Activated CD4-positive, CD25-positive, alpha-beta regulatory T cell treated with anti-CD3 and anti-CD28 coated beads, Interleukin-2, amount 50 U/mL, for 72 hours (primary cell): ENCODE measurements around the gene RRH.
"Not testable (repeated sequence)": the region's sequence is repeated elsewhere in the genome, so short reads cannot be mapped to it uniquely, and the experiment has no call there.

ENCODE experiments used
- DNase-seq: peaks from one replicate; pipeline ENCODE4 v3.0.0; 2021

Gene RRH

DNA sequence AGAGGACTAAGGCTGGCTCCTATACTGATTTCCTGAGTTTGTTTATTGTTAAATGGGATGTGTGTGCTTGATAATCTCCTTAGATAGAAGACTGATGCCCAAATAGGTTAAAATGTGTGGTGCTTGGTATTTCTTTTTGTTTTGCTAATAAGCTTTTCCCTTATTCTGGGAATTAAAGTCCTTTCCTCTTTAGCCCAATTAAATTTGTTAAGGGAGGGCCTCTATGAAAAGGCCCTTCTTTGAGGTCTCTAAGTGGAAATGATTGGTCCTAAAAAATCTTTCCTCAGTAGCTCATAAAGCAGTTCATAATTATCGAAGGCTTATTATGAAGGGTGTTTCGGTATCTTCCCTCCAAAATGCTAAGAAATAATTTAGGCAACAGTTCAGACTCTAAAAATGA is at the start of gene RRH:
TSS of gene RRH (plus strand) at position 301 of the 400 bp plus-strand sequence. CDS start at position 357, 56 bp downstream.
- no peak for DNase-seq

DNA sequence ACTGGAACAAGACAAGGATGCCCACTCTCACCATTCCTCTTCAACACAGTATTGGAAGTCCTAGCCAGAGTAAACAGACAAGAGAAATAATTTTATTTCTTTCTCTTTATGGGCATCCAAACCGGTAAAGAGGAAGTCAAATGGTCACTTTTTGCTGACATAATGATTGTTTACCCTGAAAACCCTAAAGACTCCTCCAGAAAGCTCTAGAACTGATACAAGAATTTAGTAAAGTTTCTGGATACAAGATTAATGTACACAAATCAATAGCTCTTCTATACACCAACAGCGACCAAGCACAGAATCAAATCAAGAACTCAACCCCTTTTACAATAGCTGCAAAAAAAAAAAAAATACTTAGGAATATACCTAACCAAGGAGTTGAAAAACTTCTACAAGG is 45.7 kb upstream of the RRH start:
- not testable (repeated sequence) for DNase-seq

GRCh38 chr4:109786846-109787245 is 40.9 kb upstream of the RRH start:
- DNase-seq = no peak

DNA sequence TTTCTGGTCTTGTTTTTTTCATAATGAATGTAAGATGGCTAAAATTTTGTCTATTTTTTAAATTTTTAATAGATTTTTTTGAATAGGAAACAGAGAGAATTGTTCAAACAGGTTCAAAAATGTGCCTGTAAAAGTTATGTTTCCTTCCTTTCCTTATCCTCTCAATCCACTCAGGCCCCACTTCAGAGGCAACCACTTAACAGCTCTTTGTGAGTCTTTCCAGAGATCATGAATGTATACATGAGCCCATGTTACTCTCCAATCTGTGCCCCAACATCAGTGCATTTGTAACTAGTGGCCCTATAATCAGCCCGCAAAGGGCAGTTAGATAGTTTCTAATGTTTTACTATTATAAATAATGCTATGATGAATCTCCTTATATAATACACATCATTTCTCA is 40.0 kb upstream of the RRH start:
- no peak for DNase-seq

GRCh38 chr4:109795059-109795458 is 32.7 kb upstream of the RRH start:
- no peak for DNase-seq

DNA sequence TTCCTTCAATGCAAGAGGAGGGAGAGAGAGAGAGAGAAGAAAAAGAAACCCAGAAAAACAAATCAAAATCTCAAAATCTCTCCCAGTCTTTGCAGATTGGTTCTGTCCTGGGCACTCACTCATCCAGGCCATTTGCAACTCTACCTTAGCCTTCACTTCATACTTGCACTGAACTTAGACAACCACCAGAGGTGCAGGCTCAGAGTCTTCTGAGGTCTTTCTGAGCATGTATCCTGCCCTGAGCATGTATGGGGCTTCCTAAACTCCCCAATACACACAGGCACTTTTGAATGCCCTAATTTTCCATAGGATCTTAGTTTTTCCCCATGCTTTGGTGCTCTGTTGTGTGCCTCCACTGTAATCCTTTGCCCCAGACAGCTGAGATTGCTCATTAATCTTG is 28.9 kb upstream of the RRH start:
- DNase-seq = no peak

- DNase-seq = no peak
These were observed 26.5 kb upstream of the RRH start for GRCh38 chr4:109801099-109801789.

- no peak for DNase-seq
These were observed 25.9 kb upstream of the RRH start, which contains the start of gene CFI for GRCh38 chr4:109801895-109802319. CFI (minus strand) TSS chr4:109801999; CDS start chr4:109801971, 28 bp downstream.

GRCh38 chr4:109803924-109804571 is 23.7 kb upstream of the RRH start:
- no peak for DNase-seq

- DNase-seq = no peak
These were observed 18.1 kb upstream of the RRH start for GRCh38 chr4:109809655-109810054.

DNA sequence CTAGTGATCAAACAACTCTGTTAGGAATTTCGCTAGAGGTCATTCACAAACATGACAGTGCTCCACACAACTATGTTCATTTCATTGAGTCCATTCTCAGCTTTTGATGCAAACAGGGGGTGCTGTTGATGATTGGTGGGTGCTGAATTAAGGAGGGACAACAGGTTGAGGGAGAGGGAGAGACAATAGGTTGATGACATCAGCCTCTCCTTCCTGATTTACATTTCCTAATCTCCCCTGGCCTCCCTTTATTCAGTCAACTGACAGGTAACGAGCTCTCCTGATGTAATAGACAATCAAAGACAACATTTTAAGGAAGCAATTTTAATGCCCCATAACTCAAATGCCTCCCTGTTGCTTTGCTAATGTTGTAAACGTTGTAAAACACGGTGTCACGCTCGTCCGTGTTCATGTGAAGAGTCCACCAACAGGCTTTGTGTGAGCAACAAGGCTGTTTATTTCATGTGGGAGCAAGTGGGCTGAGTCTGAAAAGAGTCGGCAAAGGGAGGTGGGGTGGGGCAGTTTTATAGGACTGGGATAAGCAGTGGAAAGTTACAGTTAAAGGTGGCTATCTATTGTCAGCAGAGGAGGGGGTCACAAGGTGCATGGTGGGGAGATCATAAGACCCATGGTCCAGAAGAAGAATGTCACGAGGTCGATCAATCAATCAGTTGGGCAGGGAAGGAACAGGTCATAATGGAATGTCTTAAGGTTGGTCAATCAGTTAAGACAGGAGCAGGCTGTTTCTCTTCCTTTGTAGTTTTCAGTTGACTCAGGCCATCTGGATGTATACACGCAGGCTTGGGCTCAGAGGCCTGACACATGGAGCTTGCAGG is 17.0 kb upstream of the RRH start:
- no peak for DNase-seq

- DNase-seq = no peak
These were observed 16.1 kb upstream of the RRH start for GRCh38 chr4:109811707-109812106.

- peak; percentile 83 for DNase-seq
These were observed 12.4 kb upstream of the RRH start, which contains the start of gene GAR1 for GRCh38 chr4:109815151-109816081. GAR1 (plus strand) TSS chr4:109815762; CDS start chr4:109816165, 403 bp downstream.

GRCh38 chr4:109816082-109816442 is 11.7 kb upstream of the RRH start:
- DNase-seq = peak; percentile 55

- no peak for DNase-seq
These were observed 10.9 kb upstream of the RRH start for GRCh38 chr4:109816894-109817293.

DNA sequence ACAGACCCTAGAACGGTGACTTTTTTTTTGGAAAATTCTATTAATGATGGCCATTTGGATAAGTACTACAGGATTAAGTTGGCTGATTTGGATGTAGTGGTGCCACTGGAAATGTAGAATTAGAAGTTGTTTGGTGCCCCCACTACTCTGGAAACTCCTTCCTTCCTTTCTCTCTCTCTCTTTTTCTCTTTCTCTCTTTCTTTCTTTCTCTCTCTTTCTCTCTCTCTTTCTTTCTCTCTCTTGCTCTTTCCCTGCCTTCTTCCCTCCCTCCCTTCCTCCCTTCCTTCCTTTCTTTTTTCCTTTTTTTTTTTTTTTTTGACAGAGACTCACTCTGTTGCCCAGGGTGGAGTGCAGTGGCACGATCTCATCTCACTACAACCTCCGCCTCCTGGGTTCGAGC is 9.5 kb upstream of the RRH start:
- no peak for DNase-seq

DNA sequence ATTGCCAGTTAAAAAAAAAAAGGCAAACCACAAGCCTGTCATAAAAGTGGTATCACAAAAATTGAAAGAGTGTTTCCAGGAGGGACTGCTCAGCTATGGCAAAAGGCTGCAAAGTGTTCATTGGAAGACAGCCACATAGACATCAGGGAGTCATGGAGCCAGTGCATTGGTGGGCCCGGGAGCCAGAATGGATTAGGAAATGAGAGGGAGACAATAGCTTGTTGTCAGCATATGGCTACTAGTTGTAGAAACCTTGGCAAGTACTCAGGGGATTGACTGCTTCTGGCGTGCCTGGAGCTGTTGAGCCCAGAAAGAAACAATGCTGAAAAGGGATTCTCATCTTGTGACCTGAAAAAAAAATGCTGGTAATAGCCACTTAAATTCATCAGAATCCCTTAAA is 7.2 kb upstream of the RRH start:
- no peak for DNase-seq

DNA sequence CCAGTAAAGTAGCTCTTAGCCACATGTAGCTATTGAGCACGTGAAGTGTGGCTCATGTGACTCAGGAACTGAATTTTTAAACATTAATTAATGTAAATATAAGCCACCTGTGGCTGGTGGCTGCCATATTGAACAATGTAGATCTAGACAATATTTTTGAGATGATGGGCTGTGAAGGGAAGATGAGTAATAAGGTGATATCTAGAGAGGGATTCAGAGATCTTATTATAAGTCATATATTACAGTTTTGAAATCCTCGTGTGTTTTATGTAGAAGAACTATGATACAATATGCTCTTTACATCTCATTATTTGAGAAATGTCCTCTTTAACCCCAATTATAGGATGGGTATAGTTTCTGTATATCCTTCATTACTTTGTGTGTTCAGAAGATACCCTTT is 6.6 kb upstream of the RRH start:
- no peak for DNase-seq

GRCh38 chr4:109826719-109827118 is 1.1 kb upstream of the RRH start:
- DNase-seq = no peak

DNA sequence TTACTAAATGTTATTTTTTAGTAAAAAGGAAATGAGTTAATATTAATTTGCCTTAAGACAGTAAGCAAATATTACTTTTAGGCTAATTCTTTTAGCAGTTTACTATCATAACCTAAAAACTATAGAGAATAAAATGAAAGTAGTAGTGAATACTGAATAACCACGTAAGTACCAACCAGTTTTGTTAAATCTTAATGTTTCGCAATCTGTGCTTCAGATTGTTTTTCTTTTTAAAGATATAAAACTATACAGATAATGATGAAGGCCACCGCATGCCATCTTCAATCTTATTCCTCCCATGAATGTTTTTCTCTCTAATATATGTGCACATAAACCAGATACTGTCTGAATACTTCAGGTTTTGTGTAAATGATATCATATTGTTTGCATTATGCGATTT is 6.0 kb downstream of the RRH start:
- no peak for DNase-seq

DNA sequence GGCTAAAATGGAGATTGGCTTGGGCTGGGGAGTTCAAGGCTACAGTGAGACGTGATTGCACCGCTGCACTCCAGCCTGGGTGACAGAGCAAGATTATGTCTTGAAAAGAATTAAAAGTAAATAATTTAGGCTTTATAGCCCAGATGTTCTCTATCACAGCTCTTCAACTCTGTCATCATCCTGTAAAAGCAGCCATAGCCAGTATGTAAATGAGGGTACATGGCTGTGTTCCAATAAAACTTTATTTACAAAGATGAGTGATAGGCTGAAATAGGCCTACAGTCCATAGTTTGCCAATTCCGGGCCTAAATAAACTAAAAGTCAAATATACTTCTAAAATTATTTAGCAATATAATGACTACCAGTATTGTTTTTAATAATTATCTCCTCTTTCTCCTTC is 9.2 kb downstream of the RRH start:
- DNase-seq = no peak

DNA sequence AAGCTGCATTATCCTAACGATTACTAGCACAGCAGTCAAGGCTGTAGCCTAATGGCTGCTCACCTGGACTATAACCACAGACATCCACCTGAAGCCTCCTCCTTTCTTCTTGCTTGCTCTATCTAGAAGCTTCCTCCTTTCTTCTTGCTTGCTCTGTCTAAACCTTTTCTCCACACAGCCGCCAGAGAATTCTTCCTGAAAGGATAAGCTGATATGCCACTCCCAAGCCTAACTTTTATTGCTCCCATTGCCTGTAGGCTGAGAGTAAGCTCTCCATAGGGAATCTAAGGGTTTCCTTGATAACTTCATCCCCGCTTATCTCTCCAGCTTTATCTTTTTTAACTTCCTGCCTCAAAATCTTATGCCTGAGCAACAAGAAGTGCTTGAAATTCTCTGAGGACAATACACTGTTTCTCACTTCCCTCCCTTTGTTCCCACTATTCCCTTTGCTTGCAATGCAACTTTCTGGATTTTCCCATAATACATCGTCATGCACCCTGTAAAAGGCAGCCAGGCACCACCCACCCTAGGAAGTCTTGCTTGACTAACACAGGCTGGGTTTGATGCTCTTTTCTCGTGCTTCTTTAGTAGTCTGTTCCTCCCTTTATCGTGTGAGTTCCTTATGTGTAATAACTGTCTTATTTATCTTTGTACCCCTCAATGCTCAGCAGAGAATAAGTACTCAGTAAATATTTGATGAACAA is 18.8 kb downstream of the RRH start:
- DNase-seq = no peak
